Psoas muscle (tissue), 8 donors: Measurements from ENCODE around the gene TRAF3IP1. TPM values are rescaled to one million over a fixed set of nuclear protein-coding genes. Genes with fewer than 3 reads are reported as not detected.
A peak's percentile ranks its signal among the peaks of the same experiment; 100 is the strongest.

Experiments used
- ATAC-seq, 4 donors: fragments of 200-7000 bp; cut with Tn5 transposase; one replicate each; pipeline ENCODE4 v1.9.1; 2020; ENCODE audit warnings: moderate library complexity in 3 of 4, mild to moderate bottlenecking in 2 of 4
- DNase-seq, 2 donors: peaks; one replicate each; pipeline ENCODE4 v3.0.0-alpha.2; 2020
- H3K27ac ChIP-seq: fragments of 200-600 bp; one replicate; pipeline ENCODE4 v1.8.0; 2022
- H3K27me3 ChIP-seq, 3 donors: fragments of 200-600 bp in 1 of 3; one replicate each; pipeline versions ENCODE4 v1.6.1 to v1.8.0; 2013 to 2022; ENCODE audit warnings: low read length in 2 of 3, mild to moderate bottlenecking in 2 of 3, moderate library complexity in 1 of 3; ENCODE audit not compliant: insufficient read depth in 3 of 3
- H3K36me3 ChIP-seq, 2 donors: fragments of 200-600 bp in 1 of 2; one replicate each; pipeline versions ENCODE4 v1.6.1 to v1.8.0; 2013 to 2022; ENCODE audit warnings: low read depth in 1 of 2, mild to moderate bottlenecking in 1 of 2, moderate library complexity in 1 of 2; ENCODE audit not compliant: insufficient read depth in 1 of 2
- H3K4me1 ChIP-seq: fragments of 200-600 bp; one replicate; pipeline ENCODE4 v1.8.0; 2022
- H3K4me3 ChIP-seq: fragments of 200-600 bp; one replicate; pipeline ENCODE4 v1.8.0; 2022; ENCODE audit warnings: mild to moderate bottlenecking
- H3K9me3 ChIP-seq: fragments of 200-600 bp; one replicate; pipeline ENCODE4 v1.8.0; 2022
- CTCF ChIP-seq: fragments of 200-600 bp; IDR thresholded peaks from one replicate; pipeline ENCODE4 v1.8.0; 2022; ENCODE audit warnings: antibody characterized with exemption
- WGBS, 3 donors: extraction: QIAGEN DNeasy Blood & Tissue Kit; methylation state at CpG; one replicate each; pipeline versions ENCODE4 v1.1.6 to v1.1.7; 2013; 5-methylcytosine and 5-hydroxymethylcytosine counted together
- intact Hi-C, 2 donors: fragments of 100-400 bp; cut with DNase I; formaldehyde crosslinking; loops; one replicate each; pipeline versions ENCODE4 v1.11.0 to v1.14.2; 2022
- polyA plus RNA-seq, 3 donors: library from polyadenylated mRNA; stranded (reverse); fragments of 200-250 nt; gene quantifications; one replicate each; pipeline ENCODE4 v1.2.3, GENCODE V29; 2013
- total RNA-seq, 4 donors: library from RNA; stranded (reverse); fragmentation: NEBNext Ultra II Directional in 2 of 4; extraction: Animal tissue kit (Norgen Biotek cat#: 25700) in 2 of 4; gene quantifications; one replicate each; pipeline versions ENCODE4 v1.2.1 to v1.2.4, GENCODE V29; 2021 to 2023
- donor health status: healthy with polysubstance abuse.
- donor health status: DM: no; HTN: no; CAD: no; lungs with moderate emphysema.
- donor health status: Bipolar disorder and iron deficiency.
- donor health status: healthy.
- donor health status: DM: yes; HTN: yes; CAD: no.
- donor health status: DM: no; HTN: no; CAD: no.
- donor health status: DM: no; HTN: no; CAD: no.
- donor health status: DM: yes; HTN: yes; CAD: no.

The TRAF3IP1 gene
- total and polyA plus RNA-seq, 7 donors = 2.9 to 30.9 (median 16.3) TPM

GRCh38 chr2:238376884-238377391, 56.6 kb downstream of the TRAF3IP1 start:
- DNase-seq (no peak), ATAC-seq (peak; percentile 42 to 82 (median 66))
- intact Hi-C loops = loop anchor here (5.0 to 10.0 kb wide), 2 partner anchors 80 to 218 kb away; no protein-coding TSS in a partner anchor
- 71 to 92% (median 73%) methylated on average over 8 of the region's 8 CpGs for WGBS, 3 donors
- H3K9me3 ChIP-seq = no peaks in the 10 kb centered on the region
- no peaks in the 10 kb centered on the region for H3K27me3 ChIP-seq
- no peak overlapping the region for H3K4me3 ChIP-seq
- peaks cover 16% of the 10 kb centered on the region for H3K4me1 ChIP-seq
- no peak for TF ChIP-seq CTCF
- no peak overlapping the region for H3K27ac ChIP-seq
- no peaks in the 10 kb centered on the region for H3K36me3 ChIP-seq

- Histone ChIP-seq H3K9me3 (no peaks in the 10 kb centered on the region), H3K27me3 (no peaks in the 10 kb centered on the region), H3K4me3 (no peak overlapping the region), H3K27ac (peak overlapping the region; percentile 58), H3K36me3 (no peaks in the 10 kb centered on the region), H3K4me1 (peaks cover 16% of the 10 kb centered on the region)
- intact Hi-C loops = loop anchor here (5.0 to 10.0 kb wide), 2 partner anchors 79 to 216 kb away; no protein-coding TSS in a partner anchor
- ATAC-seq (peak; percentile 88 to 97 (median 95)), DNase-seq (no peak)
- 68 to 82% (median 73%) methylated on average over 11 of the region's 11 CpGs for WGBS, 3 donors
- TF ChIP-seq CTCF = no peak
Measured at GRCh38 chr2:238378230-238379095, 58.1 kb downstream of the TRAF3IP1 start.

GRCh38 chr2:238379096-238379810, 58.9 kb downstream of the TRAF3IP1 start:
- WGBS, 3 donors = 58 to 77% (median 58%) methylated on average over 15 of the region's 15 CpGs
- no peak for DNase-seq
- intact Hi-C loops = loop anchor here (5.0 to 10.0 kb wide), 2 partner anchors 78 to 216 kb away; no protein-coding TSS in a partner anchor

GRCh38 chr2:238380336-238380735, 60.0 kb downstream of the TRAF3IP1 start:
- WGBS, 3 donors = 88 to 95% (median 93%) methylated on average over 7 of the region's 7 CpGs
- Histone ChIP-seq H3K9me3 (no peaks in the 10 kb centered on the region), H3K4me3 (no peak overlapping the region), H3K4me1 (peaks cover 16% of the 10 kb centered on the region), H3K27ac (no peak overlapping the region), H3K36me3 (no peaks in the 10 kb centered on the region), H3K27me3 (no peaks in the 10 kb centered on the region)
- ATAC-seq = no peak
- no peak for TF ChIP-seq CTCF
- DNase-seq = no peak
- intact Hi-C loops = loop anchor here in 1 of 2 donors (5.0 kb wide), 1 partner anchor 42 kb away; no protein-coding TSS in a partner anchor

More at GRCh38 chr2:238379096-238379810, 58.9 kb downstream of the TRAF3IP1 start:
- peak; percentile 22 to 36 (median 31) for ATAC-seq
- H3K9me3 ChIP-seq = no peaks in the 10 kb centered on the region
- H3K27me3 ChIP-seq = no peaks in the 10 kb centered on the region
- no peaks in the 10 kb centered on the region for H3K36me3 ChIP-seq
- H3K4me3 ChIP-seq = no peak overlapping the region
- no peak for TF ChIP-seq CTCF
- H3K27ac ChIP-seq = peak overlapping the region; percentile 58
- H3K4me1 ChIP-seq = peaks cover 16% of the 10 kb centered on the region
